Spinal cord (tissue), 10 donors: ENCODE measurements around the gene CCDC86. TPM values are rescaled to one million over a fixed set of nuclear protein-coding genes. Genes with fewer than 3 reads are reported as not detected.

Experiments used
- DNase-seq, 6 donors: peaks; one replicate each; pipeline versions ENCODE4 v3.0.0 to v3.0.0-alpha.2; 2013 to 2015; ENCODE audit warnings: low spot score in 6 of 6, low read depth in 4 of 6
- H3K27ac ChIP-seq: one replicate; pipeline ENCODE4 v1.5.1; 2013; ENCODE audit warnings: low read depth, low read length, control low read depth
- H3K27me3 ChIP-seq: one replicate; pipeline ENCODE4 v1.6.1; 2013; ENCODE audit warnings: low read length; ENCODE audit not compliant: control insufficient read depth, insufficient read depth
- H3K36me3 ChIP-seq: one replicate; pipeline ENCODE4 v1.6.1; 2013; ENCODE audit warnings: low read length; ENCODE audit not compliant: control insufficient read depth, insufficient read depth
- H3K4me1 ChIP-seq: one replicate; pipeline ENCODE4 v1.6.1; 2013; ENCODE audit warnings: low read length; ENCODE audit not compliant: control insufficient read depth, insufficient read depth
- H3K4me3 ChIP-seq: one replicate; pipeline ENCODE4 v1.5.1; 2013; ENCODE audit warnings: low read depth, low read length, control low read depth
- H3K9me3 ChIP-seq: one replicate; pipeline ENCODE4 v1.6.1; 2013; ENCODE audit warnings: low read length; ENCODE audit not compliant: control insufficient read depth, insufficient read depth
- WGBS: methylation state at CpG from one replicate; pipeline ENCODE4 v1.1.5; 2013; ENCODE audit warnings: missing lambda C conversion rate; ENCODE audit not compliant: insufficient coverage; 5-methylcytosine and 5-hydroxymethylcytosine counted together
- polyA plus RNA-seq, 2 donors: library from polyadenylated mRNA; unstranded; fragments of 120-200 nt; gene quantifications; one replicate each; pipeline ENCODE4 v1.2.1, GENCODE V29; 2013; ENCODE audit not compliant: insufficient read length in 2 of 2
- total RNA-seq, 2 donors: library from RNA; depleted of rRNA in 1 of 2; stranded (reverse); fragments of 120-200 nt in 1 of 2; fragments of >200 nt in 1 of 2; gene quantifications; one replicate each; pipeline versions ENCODE4 v1.2.3 to v1.2.4, GENCODE V29; 2013 to 2014
- donor health status: healthy.

The CCDC86 gene
- total and polyA plus RNA-seq, 4 donors: 6.5 to 19.8 (median 14.4) TPM

DNA sequence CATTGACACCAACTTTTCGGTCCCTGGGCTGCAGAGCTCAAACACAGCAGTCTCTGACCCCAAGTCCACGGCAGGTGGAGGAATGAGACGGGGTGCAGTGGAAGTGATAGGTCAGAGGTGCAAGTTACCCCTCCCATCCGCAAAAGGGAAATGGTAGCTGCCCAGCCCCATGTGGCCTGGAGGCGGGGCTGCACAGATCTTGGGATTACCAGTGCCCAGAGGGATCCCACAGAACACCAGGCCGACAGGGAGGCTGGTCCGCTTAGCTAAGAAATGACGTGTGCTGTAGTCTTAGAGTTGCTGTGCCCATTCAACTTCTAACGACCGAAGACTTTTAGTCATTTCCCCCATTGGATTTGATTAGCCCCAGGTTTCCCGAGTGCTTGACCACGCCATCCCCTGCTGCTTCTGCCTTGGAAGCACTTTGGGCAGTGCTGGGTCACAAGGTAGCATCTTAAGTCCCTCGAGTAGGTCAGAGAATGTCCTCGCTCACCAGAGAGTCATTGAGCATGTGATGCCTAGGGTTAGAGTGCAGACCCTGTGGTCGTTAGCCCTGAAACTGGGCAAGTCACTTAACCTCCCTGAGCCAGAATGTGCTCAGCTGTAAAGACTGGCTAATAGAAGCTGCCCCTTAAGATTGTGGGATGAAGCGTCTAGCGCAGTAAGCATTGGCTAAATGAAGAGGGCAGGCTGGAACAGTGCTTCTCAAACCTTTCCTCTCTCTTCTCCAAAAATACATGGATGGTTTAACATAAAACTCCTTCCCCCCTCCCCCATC is 9.6 kb downstream of the CCDC86 start:
- WGBS: 84% methylated on average over 13 of the region's 17 CpGs
- Histone ChIP-seq H3K36me3 (peaks cover 60% of the 10 kb centered on the region), H3K27me3 (no peaks in the 10 kb centered on the region), H3K9me3 (no peaks in the 10 kb centered on the region), H3K4me1 (no peaks in the 10 kb centered on the region), H3K4me3 (no peak overlapping the region), H3K27ac (no peak overlapping the region)
- DNase-seq: no peak

- WGBS: 26% methylated on average over 77 of the region's 78 CpGs
- H3K4me3 ChIP-seq: no peak overlapping the region
- no peak overlapping the region for H3K27ac ChIP-seq
- H3K9me3 ChIP-seq: no peaks in the 10 kb centered on the region
- peaks cover 58% of the 10 kb centered on the region for H3K36me3 ChIP-seq
- no peaks in the 10 kb centered on the region for H3K4me1 ChIP-seq
- no peaks in the 10 kb centered on the region for H3K27me3 ChIP-seq
- DNase-seq: no peak
These were observed 10.4 kb downstream of the CCDC86 start for GRCh38 chr11:60852117-60852981.

- no peaks in the 10 kb centered on the region for H3K27me3 ChIP-seq
- H3K9me3 ChIP-seq: no peaks in the 10 kb centered on the region
- no peaks in the 10 kb centered on the region for H3K4me1 ChIP-seq
- no peak overlapping the region for H3K4me3 ChIP-seq
- no peak overlapping the region for H3K27ac ChIP-seq
- DNase-seq: no peak
- 78% methylated on average over 65 of the region's 68 CpGs for WGBS
- peaks cover 49% of the 10 kb centered on the region for H3K36me3 ChIP-seq
These were observed 11.4 kb downstream of the CCDC86 start for GRCh38 chr11:60852982-60853950.

GRCh38 chr11:60854140-60854846 is 12.4 kb downstream of the CCDC86 start:
- H3K27me3 ChIP-seq: no peaks in the 10 kb centered on the region
- H3K27ac ChIP-seq: no peak overlapping the region
- no peaks in the 10 kb centered on the region for H3K4me1 ChIP-seq
- H3K9me3 ChIP-seq: no peaks in the 10 kb centered on the region
- H3K4me3 ChIP-seq: no peak overlapping the region
- peaks cover 39% of the 10 kb centered on the region for H3K36me3 ChIP-seq
- DNase-seq: no peak
- 100% methylated on average over 1 of the region's 8 CpGs for WGBS

DNA sequence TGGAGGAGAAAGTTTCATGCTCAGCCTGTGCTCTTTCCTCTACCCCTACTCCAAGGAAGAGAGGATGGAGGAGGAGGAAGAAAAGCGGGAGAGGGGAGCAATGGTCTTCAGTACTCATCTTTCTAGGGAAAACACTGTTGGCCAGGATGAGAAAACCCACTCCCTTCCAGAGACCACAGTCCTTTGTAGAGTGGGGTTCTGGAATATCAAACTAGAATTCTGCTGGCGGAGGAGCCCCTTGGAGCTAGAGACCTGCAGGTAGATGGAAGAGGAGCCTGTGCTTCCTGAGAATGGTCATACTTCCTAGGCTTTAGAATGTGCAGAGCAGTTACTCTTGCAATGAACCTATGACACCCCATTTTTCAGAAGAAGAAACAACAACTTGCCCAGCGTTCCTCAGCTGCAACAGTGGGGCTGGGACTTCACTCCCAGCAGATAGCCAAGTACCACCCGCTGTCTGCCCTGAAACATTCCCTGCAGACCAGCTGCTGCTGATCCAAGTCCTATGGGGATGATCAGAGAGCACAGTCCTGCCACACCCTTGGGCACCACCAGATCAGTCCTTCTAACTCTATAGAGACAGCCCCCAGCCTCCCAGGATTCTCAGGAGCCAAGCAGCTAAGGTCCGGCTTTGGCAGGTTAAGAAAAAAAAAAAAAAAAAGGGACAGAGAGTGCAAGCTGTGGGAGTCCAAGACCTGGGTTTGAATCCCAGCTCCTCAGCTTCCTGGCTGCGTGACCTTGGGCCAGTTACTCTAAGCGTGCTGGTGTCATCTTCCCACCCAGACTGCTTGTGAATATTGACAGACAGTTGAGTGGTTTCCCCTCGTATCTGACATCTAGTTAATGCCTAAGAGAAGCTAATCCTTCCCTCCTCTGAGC is 13.2 kb downstream of the CCDC86 start:
- Histone ChIP-seq H3K4me3 (no peak overlapping the region), H3K9me3 (no peaks in the 10 kb centered on the region), H3K27ac (no peak overlapping the region), H3K27me3 (no peaks in the 10 kb centered on the region), H3K4me1 (peaks cover 7% of the 10 kb centered on the region), H3K36me3 (peaks cover 31% of the 10 kb centered on the region)
- WGBS: 76% methylated on average over 2 of the region's 8 CpGs
- no peak for DNase-seq

- Histone ChIP-seq H3K36me3 (peaks cover 22% of the 10 kb centered on the region), H3K9me3 (no peaks in the 10 kb centered on the region), H3K27ac (no peak within 1 kb of the TSS), H3K4me1 (peaks cover 10% of the 10 kb centered on the region), H3K4me3 (no peak within 1 kb of the TSS), H3K27me3 (no peaks in the 10 kb centered on the region)
- DNase-seq: no peak
- WGBS: 89% methylated on average over 9 of the region's 14 CpGs
These were observed 14.1 kb downstream of the CCDC86 start, which contains the start of gene PTGDR2 for GRCh38 chr11:60855726-60856633. PTGDR2 (minus strand) TSS chr11:60855950; CDS start chr11:60853722, 2,228 bp downstream.

DNA sequence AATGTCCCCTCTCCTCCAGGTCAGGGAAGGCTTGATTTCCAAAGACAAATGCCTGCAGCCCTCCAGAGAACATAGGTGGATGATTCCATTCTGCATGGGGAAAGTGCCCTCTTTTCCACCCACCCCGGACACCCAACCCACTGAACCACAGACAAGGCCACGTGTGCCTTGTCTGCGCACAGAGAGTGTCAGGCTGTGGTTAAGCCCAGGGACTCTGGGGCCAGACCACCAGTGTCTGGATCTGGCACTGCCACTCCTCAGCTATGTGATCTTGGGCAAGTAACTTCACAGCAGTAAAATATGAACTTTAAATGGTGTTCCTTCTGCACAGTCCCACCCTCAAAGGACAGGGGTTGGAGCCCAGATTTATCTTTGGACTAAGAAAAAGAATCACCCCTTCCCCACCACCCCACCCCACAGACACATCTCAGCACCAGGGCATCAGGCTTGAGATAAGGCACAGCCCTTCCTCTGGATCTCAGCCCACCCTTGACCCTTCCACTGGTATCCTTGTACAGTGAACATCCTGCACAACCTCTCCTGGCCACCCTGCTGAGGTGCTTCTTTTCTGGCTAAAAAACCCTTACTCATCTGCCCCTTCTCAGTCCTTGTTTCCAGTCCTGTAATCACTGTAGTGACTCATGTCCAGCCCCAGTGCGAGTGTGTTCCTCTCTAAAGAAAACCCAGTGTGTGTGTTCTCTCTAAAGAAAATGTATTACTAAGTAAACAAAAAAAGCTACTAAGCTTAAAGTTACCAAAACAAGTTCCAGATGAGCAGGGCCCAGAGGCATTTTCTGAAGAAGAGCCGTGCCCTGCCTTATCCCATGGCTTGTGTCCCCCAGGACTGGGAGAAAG is 15.7 kb downstream of the CCDC86 start:
- no peak for DNase-seq
- Histone ChIP-seq H3K4me1 (peaks cover 16% of the 10 kb centered on the region), H3K27ac (no peak overlapping the region), H3K27me3 (no peaks in the 10 kb centered on the region), H3K9me3 (no peaks in the 10 kb centered on the region), H3K4me3 (no peak overlapping the region), H3K36me3 (peaks cover 9% of the 10 kb centered on the region)
- WGBS: 93% methylated on average over 4 of the region's 5 CpGs
